T-cell (primary cell): ENCODE measurements around the gene SNX2. TPM values are rescaled to one million over a fixed set of nuclear protein-coding genes. Genes with fewer than 3 reads are reported as not detected.

ENCODE experiments used
- ATAC-seq, 4 experiments: fragments of 200-7000 bp in 3 of 4; fragments of 150-1000 bp in 1 of 4; cut with Tn5 transposase; replicated peaks in 1 of 4; 1 replicate in 3 of 4; 2 replicates in 1 of 4; pipeline ENCODE4 v1.10.0; 2021; ENCODE audit warnings: moderate library complexity in 3 of 4, mild to moderate bottlenecking in 2 of 4, moderate number of reproducible peaks in 1 of 4
- CTCF ChIA-PET, 2 donors: fragments of 300-600 bp; sonication (Branson Sonifier 250); formaldehyde crosslinking; loops; one replicate each; lab custom pipeline; 2022; ENCODE audit warnings: antibody characterized with exemption in 2 of 2; lab: Charles Lee
- POLR2A ChIA-PET, 2 donors: fragments of 300-600 bp; sonication (Branson Sonifier 250); formaldehyde crosslinking; loops; one replicate each; lab custom pipeline; 2022; ENCODE audit warnings: antibody characterized with exemption in 2 of 2; lab: Charles Lee
- DNase-seq, 35 experiments: peaks; one replicate each; pipeline versions ENCODE4 v3.0.0 to v3.0.0-alpha.2; 2013 to 2023
- H3K27ac ChIP-seq: one replicate; pipeline ENCODE4 v1.5.1; 2013; ENCODE audit warnings: low read length
- H3K27me3 ChIP-seq, 2 experiments: replicated peaks in 1 of 2; 1 replicate in 1 of 2; 2 replicates in 1 of 2; pipeline versions ENCODE4 v1.6.1 to v1.7.0; 2013; ENCODE audit warnings: low read length in 1 of 2, mixed read lengths in 1 of 2; ENCODE audit not compliant: control insufficient read depth in 2 of 2, insufficient read depth in 2 of 2; ENCODE audit errors: extremely low read depth in 1 of 2
- H3K36me3 ChIP-seq, 2 donors: 1 replicate in 1 of 2; 2 replicates in 1 of 2; pipeline versions ENCODE4 v1.6.1 to v1.7.0; 2013; ENCODE audit warnings: low read length in 1 of 2; ENCODE audit not compliant: control insufficient read depth in 2 of 2, insufficient read depth in 1 of 2; ENCODE audit errors: extremely low read depth in 1 of 2
- H3K4me1 ChIP-seq, 2 experiments: 1 replicate in 1 of 2; 2 replicates in 1 of 2; pipeline versions ENCODE4 v1.6.1 to v1.7.0; 2013; ENCODE audit warnings: low read length in 2 of 2, mixed read lengths in 1 of 2; ENCODE audit not compliant: insufficient read depth in 2 of 2, control insufficient read depth in 1 of 2; ENCODE audit errors: extremely low read depth in 1 of 2
- H3K4me3 ChIP-seq, 2 donors: 1 replicate in 1 of 2; 2 replicates in 1 of 2; pipeline versions ENCODE4 v1.5.1 to v1.7.0; 2013; ENCODE audit warnings: mild to moderate bottlenecking in 2 of 2, low read length in 1 of 2, moderate library complexity in 1 of 2; ENCODE audit not compliant: control insufficient read depth in 1 of 2; ENCODE audit errors: extremely low read depth in 1 of 2
- H3K9me3 ChIP-seq: 2 replicates; pipeline ENCODE4 v1.7.0; 2013
- H3K27ac Mint-ChIP-seq, 2 donors: one replicate each; pipeline ENCODE4 v1.8.0; 2020 to 2021; ENCODE audit warnings: mild to moderate bottlenecking in 2 of 2, mixed read lengths in 2 of 2
- H3K27me3 Mint-ChIP-seq, 2 donors: one replicate each; pipeline ENCODE4 v1.8.0; 2021 to 2022; ENCODE audit warnings: mixed read lengths in 2 of 2
- H3K36me3 Mint-ChIP-seq: one replicate; pipeline ENCODE4 v1.8.0; 2021; ENCODE audit warnings: mixed read lengths
- H3K4me1 Mint-ChIP-seq, 3 donors: one replicate each; pipeline ENCODE4 v1.8.0; 2020 to 2022; ENCODE audit warnings: mixed read lengths in 3 of 3, mild to moderate bottlenecking in 1 of 3
- H3K4me3 Mint-ChIP-seq, 3 donors: one replicate each; pipeline ENCODE4 v1.8.0; 2020 to 2022; ENCODE audit warnings: mild to moderate bottlenecking in 3 of 3, mixed read lengths in 3 of 3, moderate library complexity in 3 of 3
- H3K9me3 Mint-ChIP-seq, 3 donors: one replicate each; pipeline ENCODE4 v1.8.0; 2020 to 2022; ENCODE audit warnings: mixed read lengths in 3 of 3
- WGBS: methylation state at CpG from one replicate; pipeline ENCODE4 v1.1.5; 2013; ENCODE audit warnings: missing lambda C conversion rate; ENCODE audit not compliant: insufficient coverage; 5-methylcytosine and 5-hydroxymethylcytosine counted together
- total RNA-seq, 35 experiments: library from RNA in 6 of 35; stranded (reverse) in 6 of 35; fragments of 120-200 nt in 1 of 35; gene quantifications; one replicate each; pipeline versions ENCODE4 v1.2.1 to v1.2.4 and lab custom pipeline; 2013 to 2026

SNX2 gene
- total RNA-seq, 5 donors from 2014 or later (not counting 1 experiment from before 2014, with no cell fraction given), result 41.8 to 56.3 (median 47.8) TPM

DNA sequence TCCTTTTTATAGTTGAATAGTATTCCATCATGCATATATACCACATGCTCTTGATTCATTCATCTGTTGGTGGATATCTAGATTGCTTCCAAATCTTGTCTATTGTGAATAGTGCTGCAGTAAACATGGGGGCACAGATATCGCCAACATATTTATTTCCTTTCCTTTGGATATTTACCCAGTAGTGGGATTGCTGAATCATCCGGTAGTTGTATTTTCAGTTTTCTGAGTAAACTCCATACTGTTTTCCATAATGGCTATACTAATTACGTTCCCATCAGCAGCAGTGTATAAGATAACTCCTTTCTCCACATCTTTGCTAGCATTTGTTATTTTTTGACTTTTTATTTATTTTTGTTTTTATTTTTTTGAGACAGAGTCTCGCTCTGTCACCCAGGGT lies 3.3 kb downstream of the SNX2 start:
- no peak overlapping the region for H3K4me3 ChIP-seq

DNA sequence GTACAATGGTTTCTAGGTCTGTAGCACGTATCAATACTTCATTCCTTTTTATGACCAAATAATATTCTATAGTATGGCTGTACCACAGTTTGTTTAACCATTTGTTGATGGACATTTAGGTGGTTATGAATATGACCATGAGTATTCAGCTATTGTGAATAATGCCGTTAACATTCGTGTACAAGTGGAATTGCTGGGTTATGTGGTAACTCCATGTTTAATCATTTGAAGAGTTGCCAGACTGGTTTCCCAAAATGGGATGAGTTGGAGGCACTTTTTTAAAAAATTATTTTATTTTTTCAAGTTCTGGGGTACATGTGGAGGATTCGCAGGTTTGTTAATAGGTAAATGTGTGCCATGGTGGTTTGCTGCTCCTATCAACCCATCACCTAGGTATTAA lies 4.6 kb downstream of the SNX2 start:
- peak overlapping the region in 2 of 3 donors; percentile 21 to 60 for H3K4me3 Mint-ChIP-seq

More for the DNA sequence above, 3.3 kb downstream of the SNX2 start:
- no peak overlapping the region for H3K27ac Mint-ChIP-seq
- H3K4me3 Mint-ChIP-seq, result peak overlapping the region in 2 of 3 donors; percentile 18 to 60
- peaks cover 60 to 65% (median 65%) of the 10 kb centered on the region in 3 donors for H3K4me1 Mint-ChIP-seq
- 80% methylated on average over 1 of the region's 4 CpGs for WGBS
- H3K36me3 Mint-ChIP-seq, result peaks cover 16% of the 10 kb centered on the region
- ChIA-PET POLR2A (no interaction called here), CTCF (interaction anchor here in 1 of 2 donors (1.4 kb wide), 1 partner anchor 646 kb away, joined by 4 read pairs; no protein-coding TSS in a partner anchor)
- no peaks in the 10 kb centered on the region for H3K27me3 Mint-ChIP-seq
- ATAC-seq, result no peak
- Histone ChIP-seq H3K27ac (no peak overlapping the region), H3K4me1 (peaks cover 7 to 15% of the 10 kb centered on the region in 2 experiments), H3K36me3 (no peaks in the 10 kb centered on the region), H3K27me3 (no peaks in the 10 kb centered on the region), H3K9me3 (no peaks in the 10 kb centered on the region)
- DNase-seq, result no peak
- no peaks in the 10 kb centered on the region for H3K9me3 Mint-ChIP-seq

DNA sequence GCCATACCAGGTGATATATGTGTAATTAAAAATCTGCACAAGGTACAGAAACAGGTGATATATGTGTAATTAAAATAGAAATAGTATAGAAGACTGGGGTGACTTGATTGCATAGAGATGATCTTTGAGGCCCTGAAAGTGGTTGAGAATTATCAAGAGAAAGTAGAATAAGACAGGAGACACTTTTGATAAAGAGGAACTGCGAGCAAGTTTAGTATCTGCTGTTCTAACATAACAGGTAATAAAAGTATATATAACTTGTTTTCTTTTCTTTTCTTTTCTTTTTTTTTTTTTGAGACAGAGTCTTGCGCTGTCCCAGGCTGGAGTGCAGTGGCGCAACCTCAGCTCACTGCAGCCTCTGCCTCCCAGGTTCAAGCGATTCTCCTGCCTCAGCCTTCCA lies 5.4 kb downstream of the SNX2 start:
- Histone ChIP-seq H3K4me1 (peaks cover 6 to 13% of the 10 kb centered on the region in 2 experiments), H3K4me3 (no peak overlapping the region), H3K36me3 (no peaks in the 10 kb centered on the region), H3K27me3 (no peaks in the 10 kb centered on the region), H3K27ac (no peak overlapping the region), H3K9me3 (peaks cover 3% of the 10 kb centered on the region)
- H3K27me3 Mint-ChIP-seq, result no peaks in the 10 kb centered on the region
- H3K27ac Mint-ChIP-seq, result no peak overlapping the region
- H3K9me3 Mint-ChIP-seq, result peaks cover 4 to 5% (median 5%) of the 10 kb centered on the region in 3 donors
- CTCF ChIA-PET, result interaction anchor here in 1 of 2 donors (0.6 kb wide), 1 partner anchor 26 kb away, joined by 8 read pairs; no protein-coding TSS in a partner anchor
- WGBS, result no CpG with 5 or more reads among the region's 4 CpGs
- H3K36me3 Mint-ChIP-seq, result peaks cover 28% of the 10 kb centered on the region
- ATAC-seq, result no peak
- H3K4me1 Mint-ChIP-seq, result peaks cover 66 to 80% (median 71%) of the 10 kb centered on the region in 3 donors
- no peak for DNase-seq
- H3K4me3 Mint-ChIP-seq, result peak overlapping the region in 1 of 3 donors; percentile 26
- POLR2A ChIA-PET, result no interaction called here

More for the DNA sequence above, 4.6 kb downstream of the SNX2 start:
- Mint-ChIP-seq H3K27me3 (no peaks in the 10 kb centered on the region), H3K9me3 (peaks cover 0 to under 1% (median 0%) of the 10 kb centered on the region in 3 donors), H3K36me3 (peaks cover 19% of the 10 kb centered on the region), H3K4me1 (peaks cover 65 to 77% (median 67%) of the 10 kb centered on the region in 3 donors), H3K27ac (no peak overlapping the region)
- ChIA-PET POLR2A (interaction anchor here in 1 of 2 donors (0.5 kb wide), 1 partner anchor 618 kb away, joined by 3 read pairs; no protein-coding TSS in a partner anchor), CTCF (interaction anchor here in 1 of 2 donors (1.4 kb wide), 1 partner anchor 644 kb away, joined by 4 read pairs; no protein-coding TSS in a partner anchor)
- Histone ChIP-seq H3K4me3 (no peak overlapping the region), H3K36me3 (no peaks in the 10 kb centered on the region), H3K9me3 (no peaks in the 10 kb centered on the region), H3K27ac (no peak overlapping the region), H3K4me1 (peaks cover 7 to 15% of the 10 kb centered on the region in 2 experiments), H3K27me3 (no peaks in the 10 kb centered on the region)
- DNase-seq (no peak), ATAC-seq (no peak)
- WGBS, result no CpG with 5 or more reads among the region's 4 CpGs

DNA sequence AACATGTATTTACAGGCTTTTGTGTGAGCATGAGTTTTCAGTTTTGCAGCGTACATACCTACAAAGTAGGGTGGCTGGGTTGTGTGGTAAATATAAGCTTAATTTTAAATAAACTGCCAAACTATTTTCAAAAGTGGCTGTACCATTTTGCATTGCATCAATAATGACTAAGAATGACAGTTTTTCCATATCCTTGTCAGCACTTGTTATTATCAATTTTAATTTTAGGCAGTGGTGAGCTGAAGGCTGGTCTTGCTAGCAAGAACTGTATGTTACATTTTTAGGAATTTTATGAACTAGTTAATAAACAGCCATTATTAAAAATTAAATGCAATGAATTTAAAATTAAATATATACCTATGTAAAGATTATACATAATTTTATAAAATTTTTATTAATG lies 6.6 kb downstream of the SNX2 start:
- CTCF ChIA-PET, result interaction anchor here in 1 of 2 donors (0.6 kb wide), 1 partner anchor 21 kb away, joined by 3 read pairs; no protein-coding TSS in a partner anchor

DNA sequence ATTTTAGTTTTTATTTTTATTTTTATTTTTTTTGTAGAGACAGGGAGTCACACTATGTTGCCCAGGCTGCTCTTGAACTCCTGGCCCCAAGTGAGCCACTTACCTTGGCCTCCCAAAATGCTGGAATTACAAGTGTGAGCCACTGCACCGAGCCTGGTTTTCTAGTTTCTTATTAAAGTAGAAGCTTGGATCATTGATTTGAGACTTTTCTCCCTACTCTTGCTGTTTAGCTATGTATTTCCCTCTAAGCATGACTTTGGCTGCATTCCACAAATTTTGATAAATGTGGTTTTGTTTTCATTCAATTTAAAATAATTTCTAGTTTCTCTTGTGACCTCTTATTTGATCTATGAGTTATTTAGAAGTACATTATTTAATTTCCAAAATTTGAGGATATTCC lies 10.4 kb downstream of the SNX2 start:
- no peak overlapping the region for H3K27ac ChIP-seq
- H3K4me1 ChIP-seq, result no peaks in the 10 kb centered on the region
- Mint-ChIP-seq H3K9me3 (peaks cover 9 to 17% (median 13%) of the 10 kb centered on the region in 3 donors), H3K36me3 (peaks cover 40% of the 10 kb centered on the region), H3K4me3 (no peak overlapping the region), H3K27me3 (no peaks in the 10 kb centered on the region), H3K27ac (no peak overlapping the region), H3K4me1 (peaks cover 51 to 60% (median 52%) of the 10 kb centered on the region in 3 donors)
- POLR2A ChIA-PET, result no interaction called here
- no peak for DNase-seq
- H3K36me3 ChIP-seq, result peaks cover 0 to 1% of the 10 kb centered on the region in 2 donors
- CTCF ChIA-PET, result no interaction called here
- no peaks in the 10 kb centered on the region for H3K27me3 ChIP-seq
- ATAC-seq, result no peak
- no peak overlapping the region for H3K4me3 ChIP-seq
- no CpG with 5 or more reads among the region's 1 CpG for WGBS
- H3K9me3 ChIP-seq, result peaks cover 9% of the 10 kb centered on the region

More for the DNA sequence above, 6.6 kb downstream of the SNX2 start:
- no peak for ATAC-seq
- H3K27me3 Mint-ChIP-seq, result no peaks in the 10 kb centered on the region
- H3K27ac ChIP-seq, result no peak overlapping the region
- no peaks in the 10 kb centered on the region for H3K27me3 ChIP-seq
- H3K4me3 Mint-ChIP-seq, result no peak overlapping the region
- peaks cover 61 to 69% (median 64%) of the 10 kb centered on the region in 3 donors for H3K4me1 Mint-ChIP-seq
- H3K9me3 Mint-ChIP-seq, result peaks cover 9 to 10% (median 9%) of the 10 kb centered on the region in 3 donors
- DNase-seq, result no peak
- POLR2A ChIA-PET, result interaction anchor here (0.5 to 0.7 kb wide), 3 partner anchors 16 to 819 kb away, joined by 3 to 4 read pairs (median 3); no protein-coding TSS in a partner anchor
- H3K4me1 ChIP-seq, result peaks cover 2 to 7% of the 10 kb centered on the region in 2 experiments
- no CpG with 5 or more reads among the region's 1 CpG for WGBS
- H3K4me3 ChIP-seq, result no peak overlapping the region
- H3K36me3 ChIP-seq, result no peaks in the 10 kb centered on the region
- no peak overlapping the region for H3K27ac Mint-ChIP-seq
- peaks cover 32% of the 10 kb centered on the region for H3K36me3 Mint-ChIP-seq
- peaks cover 5% of the 10 kb centered on the region for H3K9me3 ChIP-seq

DNA sequence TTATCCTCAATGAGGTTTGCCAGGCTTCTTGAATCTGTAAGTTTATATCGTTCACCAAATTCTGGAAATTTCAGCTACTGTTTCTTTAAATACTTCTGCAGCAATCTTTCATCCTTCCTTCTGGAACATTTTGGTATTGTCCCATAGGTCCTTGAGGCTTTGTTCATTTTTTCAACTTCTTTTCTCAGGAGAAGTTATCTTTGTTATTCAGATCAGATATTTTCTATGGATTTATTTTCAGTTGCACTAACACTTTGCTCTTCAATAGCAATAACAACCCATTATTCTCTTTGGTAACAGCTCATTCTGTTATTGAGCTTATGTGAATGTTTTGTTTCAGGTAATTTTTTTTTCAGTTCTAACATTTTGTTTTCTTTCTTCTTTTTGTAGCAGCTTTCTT lies 13.5 kb downstream of the SNX2 start:
- no peak for ATAC-seq
- Histone ChIP-seq H3K4me3 (no peak overlapping the region), H3K27me3 (no peaks in the 10 kb centered on the region), H3K27ac (no peak overlapping the region), H3K4me1 (no peaks in the 10 kb centered on the region), H3K9me3 (peaks cover 9% of the 10 kb centered on the region), H3K36me3 (peaks cover 0 to 3% of the 10 kb centered on the region in 2 donors)
- Mint-ChIP-seq H3K4me1 (peaks cover 44 to 53% (median 46%) of the 10 kb centered on the region in 3 donors), H3K9me3 (peaks cover 9 to 17% (median 13%) of the 10 kb centered on the region in 3 donors), H3K27ac (no peak overlapping the region), H3K27me3 (no peaks in the 10 kb centered on the region), H3K36me3 (peaks cover 51% of the 10 kb centered on the region), H3K4me3 (peak overlapping the region in 1 of 3 donors; percentile 17)
- WGBS, result no CpG with 5 or more reads among the region's 1 CpG
- no peak for DNase-seq
- ChIA-PET CTCF (no interaction called here), POLR2A (no interaction called here)
